Adrenal gland (tissue), 5 donors: ENCODE data around the gene CAPN13.

Source experiments
- CTCF ChIP-seq, 6 experiments: fragments of 450-650 bp in 4 of 6; fragments of 200-600 bp in 2 of 6; sonication (generic) in 1 of 6; IDR thresholded peaks; 1 replicate in 5 of 6; 2 replicates in 1 of 6; pipeline versions ENCODE4 v1.5.1 to v1.8.0; 2016 to 2021; ENCODE audit warnings: antibody characterized with exemption in 6 of 6, mild to moderate bottlenecking in 2 of 6, moderate library complexity in 1 of 6
- POLR2A ChIP-seq, 2 donors: fragments of 450-650 bp; IDR thresholded peaks; one replicate each; pipeline ENCODE4 v1.6.1; 2017; ENCODE audit warnings: antibody characterized with exemption in 2 of 2, mild to moderate bottlenecking in 2 of 2, moderate library complexity in 1 of 2
- donor health status: DM: no; HTN: no; CAD: no.

GRCh38 chr2:30826916-30827315 is 19.7 kb upstream of the CAPN13 start:
- TF ChIP-seq POLR2A (IDR thresholded peaks at IDR 0.05), result no peak
- TF ChIP-seq CTCF (IDR thresholded peaks at IDR 0.05), result no peak
